ENCODE measurements around the gene LCE1E.

The LCE1E gene

DNA sequence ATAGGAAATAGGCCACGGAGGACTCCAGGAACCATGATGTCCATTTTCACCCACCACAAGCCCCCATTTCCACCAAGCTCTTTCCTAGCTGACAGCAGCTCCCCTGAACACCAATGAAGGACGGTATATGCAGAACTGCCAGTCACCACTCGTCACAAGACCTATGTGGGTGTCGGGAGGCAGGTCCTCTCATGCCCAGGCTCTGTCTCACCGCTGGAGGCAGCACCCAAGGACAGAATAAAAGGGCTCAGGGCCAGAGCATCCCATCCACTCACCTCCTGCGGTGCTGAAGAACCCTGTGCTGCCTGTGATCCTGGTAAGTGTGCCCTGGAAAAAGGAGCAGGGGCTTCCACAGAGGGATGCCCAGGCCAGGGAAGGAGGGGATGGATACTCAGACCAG, 11.2 kb upstream of the LCE1E start, which contains the start of gene LCE1F:
Gene LCE1F, plus strand, starts transcription at position 266 of the 400 bp plus-strand sequence. CDS start 1,232 bp downstream, outside the sequence.
- TF ChIP-seq POLR2AphosphoS5 (IDR thresholded peaks at IDR 0.05; ENCODE audit: low read depth, low read length): no peak
- no peak for TF ChIP-seq POU2F2 (IDR thresholded peaks at IDR 0.05; ENCODE audit: low read depth, low read length)
- no peak for TF ChIP-seq POLR2A (IDR thresholded peaks at IDR 0.05; ENCODE audit: low read depth, low read length)
- no peak for DNase-seq (ENCODE audit: insufficient read length, low spot score)
- FAIRE-seq: no peak

DNA sequence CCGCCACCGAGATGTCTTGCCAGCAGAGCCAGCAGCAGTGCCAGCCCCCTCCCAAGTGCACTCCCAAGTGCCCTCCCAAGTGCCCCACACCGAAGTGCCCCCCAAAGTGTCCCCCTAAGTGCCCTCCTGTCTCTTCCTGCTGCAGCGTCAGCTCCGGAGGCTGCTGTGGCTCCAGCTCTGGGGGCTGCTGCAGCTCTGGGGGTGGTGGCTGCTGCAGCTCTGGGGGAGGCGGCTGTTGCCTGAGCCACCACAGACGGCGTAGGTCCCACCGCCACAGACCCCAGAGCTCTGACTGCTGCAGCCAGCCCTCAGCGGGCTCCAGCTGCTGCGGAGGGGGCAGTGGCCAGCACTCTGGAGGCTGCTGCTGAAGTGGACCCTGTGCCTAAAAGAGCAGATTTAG, 9.7 kb upstream of the LCE1E start:
- TF ChIP-seq TAF1 (IDR thresholded peaks at IDR 0.05; ENCODE audit: low read depth, low read length): no peak
- TF ChIP-seq POU2F2 (IDR thresholded peaks at IDR 0.05; ENCODE audit: low read depth, low read length): no peak
- TF ChIP-seq SPI1 (IDR thresholded peaks at IDR 0.05; ENCODE audit: low read depth, low read length): no peak
- TF ChIP-seq POLR2AphosphoS5 (IDR thresholded peaks at IDR 0.05; ENCODE audit: low read depth, low read length): no peak
- TF ChIP-seq PAX5 (IDR thresholded peaks at IDR 0.05; ENCODE audit: insufficient read depth, low read length, severe bottlenecking): no peak
- no peak for TF ChIP-seq POLR2A (IDR thresholded peaks at IDR 0.05; ENCODE audit: low read depth, low read length)
- DNase-seq (ENCODE audit: insufficient read length, low spot score) (no peak), FAIRE-seq (no peak)

DNA sequence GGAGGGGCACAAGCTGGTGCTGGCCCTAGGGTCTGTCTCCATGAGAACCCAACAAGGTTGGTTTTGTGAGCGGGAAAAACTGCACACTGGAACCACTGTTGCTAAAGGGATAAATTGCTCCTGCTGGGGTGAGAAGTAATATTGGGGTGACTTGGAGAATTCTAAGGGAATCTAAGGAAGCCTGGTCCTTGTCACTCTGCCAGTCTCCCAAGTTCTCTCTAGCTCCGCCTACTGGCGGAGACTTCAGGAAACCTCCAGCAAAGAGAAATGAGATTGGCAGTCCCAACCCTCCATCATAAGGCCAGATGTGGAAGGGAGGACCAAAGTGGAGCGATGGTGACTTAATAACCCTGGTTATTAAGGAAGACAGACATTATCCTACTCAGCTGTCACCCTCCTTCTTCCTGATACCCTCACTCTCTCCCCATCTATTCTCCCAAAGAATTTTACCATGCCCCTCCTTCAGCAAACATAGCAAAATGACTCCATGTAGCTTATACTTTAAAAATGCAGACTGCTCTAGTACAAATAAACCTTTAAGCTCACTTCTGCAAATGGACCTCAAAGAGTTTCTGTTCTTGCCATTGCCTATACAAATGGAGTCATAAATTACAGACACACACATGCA, 8.4 kb upstream of the LCE1E start:
- TF ChIP-seq TAF1 (IDR thresholded peaks at IDR 0.05; ENCODE audit: low read depth, low read length): no peak
- no peak for TF ChIP-seq SPI1 (IDR thresholded peaks at IDR 0.05; ENCODE audit: low read depth, low read length)
- no peak for TF ChIP-seq POU2F2 (IDR thresholded peaks at IDR 0.05; ENCODE audit: low read depth, low read length)
- TF ChIP-seq POLR2AphosphoS5 (IDR thresholded peaks at IDR 0.05; ENCODE audit: low read depth, low read length): no peak
- TF ChIP-seq PAX5 (IDR thresholded peaks at IDR 0.05; ENCODE audit: insufficient read depth, low read length, severe bottlenecking): no peak
- no peak for TF ChIP-seq POLR2A (IDR thresholded peaks at IDR 0.05; ENCODE audit: low read depth, low read length)
- FAIRE-seq: no peak

GRCh38 chr1:152783095-152783494, 3.0 kb upstream of the LCE1E start:
- no peak for DNase-seq (ENCODE audit: insufficient read length, low spot score)
- TF ChIP-seq SPI1 (IDR thresholded peaks at IDR 0.05; ENCODE audit: low read depth, low read length): no peak
- no peak for TF ChIP-seq POU2F2 (IDR thresholded peaks at IDR 0.05; ENCODE audit: low read depth, low read length)
- TF ChIP-seq POLR2AphosphoS5 (IDR thresholded peaks at IDR 0.05; ENCODE audit: low read depth, low read length): no peak
- no peak for TF ChIP-seq PAX5 (IDR thresholded peaks at IDR 0.05; ENCODE audit: insufficient read depth, low read length, severe bottlenecking)
- no peak for TF ChIP-seq TAF1 (IDR thresholded peaks at IDR 0.05; ENCODE audit: low read depth, low read length)
- no peak for TF ChIP-seq POLR2A (IDR thresholded peaks at IDR 0.05; ENCODE audit: low read depth, low read length)
- FAIRE-seq: no peak

More for the DNA sequence above, 8.4 kb upstream of the LCE1E start:
- no peak for DNase-seq (ENCODE audit: insufficient read length, low spot score)

GRCh38 chr1:152795686-152796085, 9.6 kb downstream of the LCE1E start:
- TF ChIP-seq POLR2A (IDR thresholded peaks at IDR 0.05; ENCODE audit: low read depth, low read length) (no peak), TAF1 (IDR thresholded peaks at IDR 0.05; ENCODE audit: low read depth, low read length) (no peak), PAX5 (IDR thresholded peaks at IDR 0.05; ENCODE audit: insufficient read depth, low read length, severe bottlenecking) (no peak), SPI1 (IDR thresholded peaks at IDR 0.05; ENCODE audit: low read depth, low read length) (no peak), POU2F2 (IDR thresholded peaks at IDR 0.05; ENCODE audit: low read depth, low read length) (no peak), POLR2AphosphoS5 (IDR thresholded peaks at IDR 0.05; ENCODE audit: low read depth, low read length) (no peak)
- no peak for DNase-seq (ENCODE audit: insufficient read length, low spot score)
- FAIRE-seq: no peak

GRCh38 chr1:152796421-152796820, 10.4 kb downstream of the LCE1E start, which contains the start of gene LCE1D:
TSS of gene LCE1D (plus strand) at chr1:152796721. CDS start at chr1:152797795, 1,074 bp downstream.
- DNase-seq (ENCODE audit: insufficient read length, low spot score) (no peak), FAIRE-seq (no peak)
- TF ChIP-seq POLR2AphosphoS5 (IDR thresholded peaks at IDR 0.05; ENCODE audit: low read depth, low read length) (no peak), TAF1 (IDR thresholded peaks at IDR 0.05; ENCODE audit: low read depth, low read length) (no peak)

DNA sequence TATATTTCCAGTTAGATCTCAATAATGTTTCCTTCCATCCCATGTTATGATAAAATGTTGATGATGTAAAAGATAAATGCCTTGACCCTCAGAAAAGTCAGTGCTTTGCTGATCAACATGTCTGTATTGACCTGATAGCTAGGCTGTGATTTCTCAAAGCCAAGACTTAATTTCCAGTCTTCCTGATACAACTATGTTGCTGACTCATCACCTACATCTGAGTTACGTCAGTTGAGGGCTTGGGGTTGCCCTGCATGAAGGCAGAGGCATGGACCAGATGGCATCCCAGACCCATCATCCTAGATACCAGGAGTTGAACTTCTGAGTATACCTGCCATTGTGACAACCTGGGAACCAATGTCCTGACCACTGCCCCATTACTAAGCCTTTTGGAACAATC, 15.3 kb downstream of the LCE1E start:
- FAIRE-seq (no peak), DNase-seq (ENCODE audit: insufficient read length, low spot score) (no peak)
- TF ChIP-seq POLR2A (IDR thresholded peaks at IDR 0.05; ENCODE audit: low read depth, low read length) (no peak), POLR2AphosphoS5 (IDR thresholded peaks at IDR 0.05; ENCODE audit: low read depth, low read length) (no peak), PAX5 (IDR thresholded peaks at IDR 0.05; ENCODE audit: insufficient read depth, low read length, severe bottlenecking) (no peak), POU2F2 (IDR thresholded peaks at IDR 0.05; ENCODE audit: low read depth, low read length) (no peak), TAF1 (IDR thresholded peaks at IDR 0.05; ENCODE audit: low read depth, low read length) (no peak), SPI1 (IDR thresholded peaks at IDR 0.05; ENCODE audit: low read depth, low read length) (no peak)

GRCh38 chr1:152806576-152806975, 20.5 kb downstream of the LCE1E start, which contains the start of gene LCE1C:
TSS of gene LCE1C (minus strand) at chr1:152806651. CDS start at chr1:152805478, 1,173 bp downstream.
- FAIRE-seq (no peak), DNase-seq (ENCODE audit: insufficient read length, low spot score) (no peak)
- TF ChIP-seq TAF1 (IDR thresholded peaks at IDR 0.05; ENCODE audit: low read depth, low read length) (no peak), POU2F2 (IDR thresholded peaks at IDR 0.05; ENCODE audit: low read depth, low read length) (no peak), SPI1 (IDR thresholded peaks at IDR 0.05; ENCODE audit: low read depth, low read length) (no peak), POLR2AphosphoS5 (IDR thresholded peaks at IDR 0.05; ENCODE audit: low read depth, low read length) (no peak), PAX5 (IDR thresholded peaks at IDR 0.05; ENCODE audit: insufficient read depth, low read length, severe bottlenecking) (no peak)

DNA sequence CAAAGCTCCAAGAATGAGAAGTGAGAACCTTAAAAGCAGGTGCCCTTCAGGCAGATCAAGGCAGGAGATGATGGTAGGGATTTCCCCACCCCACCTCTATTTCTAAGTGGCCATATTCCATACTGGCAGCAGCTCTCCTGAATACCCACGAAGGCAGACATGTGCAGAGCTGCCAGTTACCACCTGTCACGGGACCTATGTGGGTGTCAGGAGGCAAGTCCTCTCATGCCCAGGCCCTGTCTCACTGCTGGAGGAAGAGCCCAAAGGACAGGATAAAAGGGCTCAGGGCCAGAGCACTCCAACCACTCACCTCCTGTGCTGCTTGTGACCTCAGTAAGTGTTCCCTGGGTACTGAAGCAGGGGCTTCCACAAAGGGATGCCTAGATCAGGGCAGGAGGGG, 25.0 kb downstream of the LCE1E start:
- TF ChIP-seq POLR2A (IDR thresholded peaks at IDR 0.05; ENCODE audit: low read depth, low read length) (no peak), POU2F2 (IDR thresholded peaks at IDR 0.05; ENCODE audit: low read depth, low read length) (no peak), TAF1 (IDR thresholded peaks at IDR 0.05; ENCODE audit: low read depth, low read length) (no peak), PAX5 (IDR thresholded peaks at IDR 0.05; ENCODE audit: insufficient read depth, low read length, severe bottlenecking) (no peak), POLR2AphosphoS5 (IDR thresholded peaks at IDR 0.05; ENCODE audit: low read depth, low read length) (no peak), SPI1 (IDR thresholded peaks at IDR 0.05; ENCODE audit: low read depth, low read length) (no peak)
- DNase-seq (ENCODE audit: insufficient read length, low spot score): no peak
- FAIRE-seq: no peak

GRCh38 chr1:152811671-152812070, 25.6 kb downstream of the LCE1E start, which contains the start of gene LCE1B:
TSS of gene LCE1B (plus strand) at chr1:152811971. CDS start at chr1:152812447, 476 bp downstream.
- TF ChIP-seq POLR2AphosphoS5 (IDR thresholded peaks at IDR 0.05; ENCODE audit: low read depth, low read length): no peak
- TF ChIP-seq SPI1 (IDR thresholded peaks at IDR 0.05; ENCODE audit: low read depth, low read length): no peak
- no peak for TF ChIP-seq POLR2A (IDR thresholded peaks at IDR 0.05; ENCODE audit: low read depth, low read length)
- TF ChIP-seq POU2F2 (IDR thresholded peaks at IDR 0.05; ENCODE audit: low read depth, low read length): no peak
- no peak for TF ChIP-seq PAX5 (IDR thresholded peaks at IDR 0.05; ENCODE audit: insufficient read depth, low read length, severe bottlenecking)
- TF ChIP-seq TAF1 (IDR thresholded peaks at IDR 0.05; ENCODE audit: low read depth, low read length): no peak
- DNase-seq (ENCODE audit: insufficient read length, low spot score): no peak

More at GRCh38 chr1:152811671-152812070, 25.6 kb downstream of the LCE1E start, which contains the start of gene LCE1B:
- FAIRE-seq: no peak

Data from GM12891 (cell line).